OCI-LY7 (cell line): Measurements from ENCODE around the gene ABCB11.

Experiments used
- CTCF ChIP-seq: fragments of 200-600 bp; sonication (generic); conservative IDR thresholded peaks from 2 replicates; pipeline ENCODE4 v1.5.1; 2014; ENCODE audit warnings: mild to moderate bottlenecking, antibody characterized with exemption, low read length, moderate library complexity, mixed read lengths
- EZH2phosphoT487 ChIP-seq: fragments of 200-600 bp; sonication (generic); IDR thresholded peaks from 2 replicates; pipeline ENCODE4 v1.6.1; 2018; ENCODE audit warnings: low read depth, borderline replicate concordance, mild to moderate bottlenecking, mixed run types, antibody characterized with exemption, low read length, moderate library complexity, mixed read lengths

GRCh38 chr2:168995744-168996143 lies 35.4 kb downstream of the ABCB11 start:
- TF ChIP-seq CTCF = no peak
- TF ChIP-seq EZH2phosphoT487 = no peak
